Stimulated activated CD8-positive, alpha-beta memory T cell treated with anti-CD3 and anti-CD28 coated beads, Interleukin-7, amount 100 ng/mL, for 24 hours (primary cell): ENCODE measurements around the gene TMEM132D.

Source experiments
- DNase-seq: peaks from one replicate; pipeline ENCODE4 v3.0.0-alpha.2; 2020; ENCODE audit warnings: low read depth

Gene TMEM132D

DNA sequence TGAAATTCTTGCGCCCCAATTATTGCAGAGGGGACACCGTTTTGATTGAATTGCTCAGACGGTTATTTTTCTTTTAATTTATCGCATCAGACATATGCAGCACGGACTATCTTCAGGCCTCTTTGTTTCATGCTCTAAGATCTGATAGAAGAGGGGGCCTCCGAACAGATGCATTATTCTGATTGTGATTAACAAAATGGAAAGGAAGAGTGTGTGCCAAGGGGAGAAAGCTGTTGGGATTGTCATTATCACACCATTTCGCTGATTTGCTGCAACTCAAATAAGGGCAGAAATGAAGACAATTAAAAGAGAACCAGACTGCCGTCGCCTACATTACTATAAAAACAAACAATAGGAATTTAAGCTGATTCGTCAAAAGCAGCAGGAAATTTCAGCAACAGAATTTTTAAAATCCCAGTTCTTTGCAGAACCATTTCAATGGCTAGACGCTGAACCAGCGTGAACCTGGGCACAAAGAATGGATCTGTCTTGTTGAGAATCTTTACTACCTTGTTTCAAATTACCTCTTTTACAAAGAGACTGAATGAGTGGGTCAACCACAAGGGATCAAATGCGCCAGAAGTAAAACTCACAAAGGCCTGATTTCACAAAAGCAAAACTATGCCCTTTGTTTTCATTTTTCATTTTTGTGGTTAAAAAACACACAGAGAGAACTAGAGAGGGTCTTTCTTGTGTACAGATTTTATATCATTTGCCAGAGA, 30.6 kb downstream of the TMEM132D start:
- DNase-seq, result no peak

DNA sequence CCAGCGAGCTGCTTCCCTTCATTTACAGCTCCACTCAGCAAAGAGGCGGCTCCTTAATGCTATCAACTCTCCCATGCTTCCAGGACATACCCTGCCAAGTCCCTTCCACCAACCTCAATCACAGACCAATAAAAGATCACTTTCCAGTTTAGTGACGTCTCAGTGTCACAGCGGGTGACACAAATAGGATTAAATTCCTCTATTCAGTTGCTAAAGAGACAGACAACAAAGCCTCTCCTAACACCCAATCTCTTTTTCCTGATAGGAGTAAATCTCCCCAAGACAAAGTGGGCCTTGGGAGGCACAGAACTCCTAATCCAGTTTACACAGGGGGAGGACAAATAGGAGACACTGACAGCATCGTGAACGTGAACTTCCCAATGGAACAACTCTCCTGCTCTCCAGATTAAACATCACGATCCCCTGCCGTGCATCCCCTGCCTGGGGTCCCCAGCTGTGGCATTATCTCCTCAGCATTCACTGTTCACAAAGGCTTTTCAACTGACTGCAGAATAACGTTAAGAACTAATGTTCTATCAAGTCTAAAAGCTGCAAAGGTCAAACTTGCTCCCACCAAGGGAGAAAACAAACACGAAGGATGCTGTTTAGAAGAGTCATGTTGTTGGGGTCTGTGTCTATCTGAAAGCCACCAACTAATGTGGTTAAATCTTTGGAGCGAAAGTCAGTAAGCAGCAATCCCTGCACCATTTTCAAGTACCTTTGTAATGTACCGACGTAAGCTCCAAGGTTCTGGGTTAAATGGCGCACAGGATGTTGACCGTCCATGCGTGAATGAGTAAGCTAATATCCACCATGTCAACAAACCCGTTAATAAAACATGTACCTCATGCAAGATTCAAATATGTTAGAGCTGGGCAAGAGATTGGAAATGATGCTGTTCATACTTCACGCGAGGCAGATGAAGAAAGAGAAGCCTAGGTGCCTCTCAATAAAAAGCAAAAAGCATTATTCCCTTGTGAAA, 31.5 kb downstream of the TMEM132D start:
- DNase-seq, result no peak

DNA sequence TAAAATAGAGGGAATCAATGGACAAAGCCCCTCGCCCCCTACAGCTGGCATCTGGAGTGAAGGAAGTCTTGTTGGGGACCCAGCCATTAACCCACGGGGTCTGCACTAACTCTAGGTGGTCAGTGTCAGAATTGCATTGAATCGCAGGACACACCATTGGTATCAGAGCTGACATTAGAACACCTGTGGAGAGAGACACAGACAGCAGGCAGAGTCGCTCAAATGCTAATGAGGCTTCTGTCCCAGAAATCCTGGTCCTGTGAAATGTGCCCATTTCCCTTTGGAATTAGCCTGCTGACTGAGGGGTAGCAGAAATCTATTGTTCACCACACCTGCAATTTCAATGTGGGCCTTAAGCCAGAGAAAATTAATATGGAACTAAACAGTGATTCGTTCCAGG, 33.0 kb downstream of the TMEM132D start:
- DNase-seq, result no peak

DNA sequence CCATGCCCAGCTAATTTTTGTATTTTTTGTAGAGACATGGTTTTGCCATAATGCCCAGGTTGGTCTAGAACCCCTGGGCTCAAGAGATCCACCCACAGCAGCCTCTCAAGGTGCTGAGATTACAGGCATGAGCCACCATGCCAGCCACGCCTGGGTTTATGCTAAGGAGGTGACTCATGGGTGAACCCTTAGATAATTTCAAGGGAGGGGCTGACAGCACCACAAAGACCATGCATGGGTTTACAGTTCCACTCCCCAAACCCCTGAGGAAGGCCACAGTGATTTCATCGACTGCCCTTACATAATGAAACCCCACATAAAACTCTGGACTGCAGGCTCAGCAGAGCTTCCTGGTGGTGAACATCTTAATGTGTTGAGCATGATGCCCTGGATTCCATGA, 33.7 kb downstream of the TMEM132D start:
- no peak for DNase-seq

DNA sequence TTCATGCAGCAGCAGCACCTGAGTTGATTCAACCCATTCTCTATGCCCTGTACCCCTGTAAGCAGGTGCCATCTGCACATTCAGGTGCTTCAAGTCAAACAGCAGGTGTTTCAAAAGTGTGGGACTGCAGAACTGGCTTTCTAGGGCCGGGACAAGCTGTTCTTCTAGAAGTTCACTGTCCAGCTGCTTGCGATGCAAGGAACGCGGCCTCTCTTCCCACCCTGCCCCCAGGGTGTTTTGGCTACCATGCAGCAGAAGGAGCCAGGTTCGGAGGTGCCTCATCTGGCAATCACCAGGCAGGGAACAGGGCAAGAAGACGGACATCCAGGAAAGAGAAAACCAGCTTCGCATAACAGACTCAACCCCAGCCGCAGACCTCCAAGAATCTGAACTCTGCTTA, 35.2 kb downstream of the TMEM132D start:
- no peak for DNase-seq

DNA sequence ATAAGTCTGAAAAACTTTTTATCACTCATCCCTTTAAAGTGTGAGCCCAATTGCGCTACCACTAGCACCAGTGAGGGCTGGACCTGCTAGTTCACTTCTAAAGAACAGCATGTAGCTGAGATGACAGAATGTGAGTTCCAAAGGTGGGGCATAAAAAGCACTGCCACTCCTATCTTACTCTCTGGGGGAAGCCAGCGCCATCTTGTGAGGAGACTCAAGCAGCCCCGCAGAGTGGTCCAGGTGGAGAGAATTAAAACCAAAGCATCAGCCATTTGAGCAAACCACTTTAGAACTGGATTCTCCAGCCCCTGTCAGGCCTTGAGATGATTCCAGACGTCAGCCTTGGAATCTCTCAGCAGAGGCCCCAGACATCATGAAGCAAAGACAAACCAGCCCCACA, 39.9 kb downstream of the TMEM132D start:
- no peak for DNase-seq

DNA sequence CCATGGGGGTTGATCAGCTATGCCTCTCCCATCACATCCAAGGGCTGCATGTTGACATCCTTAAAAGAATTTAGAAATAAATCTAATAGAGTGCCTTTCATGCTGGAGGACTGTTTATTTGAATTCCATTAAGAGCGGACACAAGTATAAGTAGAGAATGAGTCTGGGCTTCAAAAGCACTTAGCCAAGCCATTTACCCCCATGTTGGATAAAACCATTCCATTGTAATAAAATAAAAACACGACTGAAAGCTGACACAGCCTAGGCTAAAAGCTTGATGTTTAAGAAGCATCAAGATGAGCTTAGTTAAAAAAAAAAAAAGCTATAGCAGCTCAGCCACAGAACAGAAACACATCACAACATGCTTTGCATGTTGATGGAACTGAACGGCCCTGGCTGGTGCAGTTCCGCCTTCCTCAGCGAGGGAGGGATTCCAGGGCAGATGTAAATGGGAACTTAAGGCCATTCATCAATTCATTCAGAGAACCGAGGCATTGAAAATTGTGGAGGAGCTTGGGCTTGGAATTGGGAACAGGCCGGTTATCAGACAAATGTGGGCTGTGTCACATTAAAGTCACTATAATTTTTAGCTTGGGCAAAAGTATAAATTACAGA, 41.2 kb downstream of the TMEM132D start:
- no peak for DNase-seq

DNA sequence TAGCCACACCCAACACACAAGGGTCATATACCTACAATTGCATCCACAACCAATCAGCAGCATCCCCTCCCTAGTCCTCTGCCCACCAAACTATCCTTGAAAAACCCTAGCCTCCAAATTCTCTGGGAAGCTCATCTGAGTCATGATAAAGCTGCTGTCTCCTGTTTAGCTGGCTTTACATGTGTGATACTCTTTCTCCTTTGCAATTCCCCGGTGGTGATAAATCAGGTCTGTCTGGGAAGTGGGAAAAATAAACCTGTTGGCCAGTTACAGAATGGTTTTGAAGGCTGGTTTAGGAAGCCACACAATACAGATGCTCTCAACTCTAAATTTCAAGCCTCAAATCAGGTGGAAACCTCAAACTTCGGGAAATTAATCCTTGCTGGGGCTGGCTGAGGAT, 41.9 kb downstream of the TMEM132D start:
- DNase-seq, result no peak

DNA sequence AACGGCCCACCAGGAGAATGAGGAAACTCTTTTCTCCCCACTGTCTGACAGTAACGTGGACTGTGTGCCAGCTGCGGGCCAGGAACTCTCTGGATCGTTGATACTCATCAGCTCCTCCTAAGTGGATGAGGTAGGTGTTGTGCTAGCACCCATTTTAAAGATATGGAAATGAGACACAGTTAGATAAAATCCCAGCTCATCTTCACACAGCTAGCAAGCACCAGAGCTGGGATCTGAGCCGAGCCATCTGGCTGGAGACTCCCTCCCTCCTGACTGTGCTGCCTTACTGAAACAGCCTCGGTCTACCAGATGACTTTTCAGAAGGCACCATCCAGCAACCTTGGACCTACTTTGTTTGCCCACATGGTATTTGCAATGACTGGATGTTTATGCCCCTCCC, 49.2 kb downstream of the TMEM132D start:
- no peak for DNase-seq

DNA sequence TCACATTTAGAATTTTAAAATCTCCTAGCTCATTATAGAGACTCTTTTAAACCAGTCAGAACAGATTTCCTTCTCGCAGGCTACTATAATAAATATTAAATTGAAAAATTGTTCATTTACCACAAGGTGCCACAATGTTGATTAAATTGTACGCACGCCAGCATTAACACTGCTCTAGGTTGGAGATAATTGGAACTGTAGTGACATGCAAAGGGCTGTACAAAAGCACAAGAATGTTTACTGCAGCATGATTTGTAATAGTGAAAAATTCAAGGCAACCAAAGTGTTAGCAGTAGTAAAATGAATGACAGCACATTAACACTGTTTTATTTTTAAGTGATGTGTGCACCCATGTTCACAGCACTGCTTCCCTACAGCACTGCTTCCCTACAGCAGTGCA, 52.5 kb downstream of the TMEM132D start:
- no peak for DNase-seq

DNA sequence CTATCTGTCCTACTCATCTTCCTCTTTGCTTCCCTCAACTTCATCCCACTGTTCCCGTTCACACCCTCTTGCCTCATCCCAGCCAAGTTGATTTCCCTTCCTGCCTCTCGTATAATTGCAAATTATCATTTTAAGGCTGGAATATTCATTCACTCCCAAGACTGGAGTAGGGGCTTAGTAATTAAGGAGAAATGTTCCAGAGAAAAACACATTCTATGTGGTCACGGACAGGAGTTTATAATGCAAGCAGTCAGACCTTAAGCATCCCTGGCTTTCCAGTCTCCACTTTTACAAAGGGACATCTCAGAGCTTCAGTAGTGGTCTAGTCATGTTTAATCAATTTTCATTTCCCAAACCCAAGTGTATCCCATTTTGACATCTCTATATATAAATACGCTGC, 54.9 kb downstream of the TMEM132D start:
- DNase-seq, result no peak

DNA sequence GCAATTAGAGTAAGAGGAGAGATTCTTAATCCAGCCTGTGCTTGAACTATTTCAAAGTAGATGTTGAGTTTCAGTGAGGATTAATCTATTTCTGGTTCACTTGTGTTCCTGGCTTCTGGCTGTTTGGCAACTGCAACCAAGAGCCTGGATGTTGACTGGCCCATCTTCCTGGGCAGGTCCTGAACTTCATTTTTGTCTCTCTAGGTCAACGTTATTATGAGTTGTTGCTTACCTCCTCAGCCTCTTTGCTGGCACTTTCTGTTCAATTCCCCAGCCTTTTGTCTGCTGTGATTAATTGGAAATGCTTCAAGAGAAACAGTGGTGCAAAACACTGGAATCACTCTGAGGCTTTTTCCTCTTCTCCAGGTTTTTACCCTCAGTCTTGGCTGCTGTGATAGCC, 56.8 kb downstream of the TMEM132D start:
- no peak for DNase-seq

DNA sequence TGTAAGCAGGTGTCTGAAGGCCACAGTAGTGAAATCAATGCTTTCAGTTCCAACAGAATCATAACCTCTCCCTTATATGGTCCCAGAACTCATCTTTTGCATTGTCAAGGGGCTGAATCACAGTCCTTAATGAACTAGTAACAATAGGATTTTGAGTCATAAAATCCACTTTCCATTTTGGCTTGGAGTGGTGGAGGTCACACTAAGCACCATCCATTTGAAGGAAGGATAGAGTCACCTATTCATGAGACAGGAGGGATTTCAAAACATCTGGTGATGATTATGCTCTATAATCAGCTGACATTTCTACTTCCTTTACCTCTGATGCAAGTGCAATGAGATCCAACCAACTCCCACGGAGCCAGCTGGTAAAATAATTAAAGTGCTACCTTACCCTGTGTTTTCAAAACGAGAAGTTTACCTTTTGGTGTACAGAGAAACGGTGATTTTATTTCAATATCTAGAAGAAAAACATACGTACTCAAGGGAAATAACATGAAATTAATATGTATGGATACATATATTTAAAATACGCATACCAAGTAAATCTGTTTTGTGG, 59.1 kb downstream of the TMEM132D start:
- DNase-seq, result no peak

DNA sequence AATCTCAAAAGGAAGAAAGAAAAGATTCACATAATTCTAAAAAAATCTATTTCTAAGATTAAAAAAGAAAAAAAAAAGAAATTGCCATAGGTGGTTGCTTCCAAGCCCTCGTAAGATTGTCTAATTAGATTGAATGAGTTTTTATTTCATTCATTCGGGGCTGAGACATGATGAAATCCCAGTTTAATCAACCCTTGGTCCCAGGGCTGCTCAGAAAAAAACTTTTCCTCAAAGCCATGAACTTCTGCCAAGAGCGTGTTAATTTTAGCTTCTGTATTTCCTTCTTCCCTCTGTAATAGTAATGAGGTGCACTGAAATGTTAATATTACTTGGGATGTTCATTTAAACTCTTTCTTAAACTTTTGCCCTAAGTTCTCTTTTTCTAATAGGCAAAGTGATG, 62.6 kb downstream of the TMEM132D start:
- DNase-seq, result no peak

DNA sequence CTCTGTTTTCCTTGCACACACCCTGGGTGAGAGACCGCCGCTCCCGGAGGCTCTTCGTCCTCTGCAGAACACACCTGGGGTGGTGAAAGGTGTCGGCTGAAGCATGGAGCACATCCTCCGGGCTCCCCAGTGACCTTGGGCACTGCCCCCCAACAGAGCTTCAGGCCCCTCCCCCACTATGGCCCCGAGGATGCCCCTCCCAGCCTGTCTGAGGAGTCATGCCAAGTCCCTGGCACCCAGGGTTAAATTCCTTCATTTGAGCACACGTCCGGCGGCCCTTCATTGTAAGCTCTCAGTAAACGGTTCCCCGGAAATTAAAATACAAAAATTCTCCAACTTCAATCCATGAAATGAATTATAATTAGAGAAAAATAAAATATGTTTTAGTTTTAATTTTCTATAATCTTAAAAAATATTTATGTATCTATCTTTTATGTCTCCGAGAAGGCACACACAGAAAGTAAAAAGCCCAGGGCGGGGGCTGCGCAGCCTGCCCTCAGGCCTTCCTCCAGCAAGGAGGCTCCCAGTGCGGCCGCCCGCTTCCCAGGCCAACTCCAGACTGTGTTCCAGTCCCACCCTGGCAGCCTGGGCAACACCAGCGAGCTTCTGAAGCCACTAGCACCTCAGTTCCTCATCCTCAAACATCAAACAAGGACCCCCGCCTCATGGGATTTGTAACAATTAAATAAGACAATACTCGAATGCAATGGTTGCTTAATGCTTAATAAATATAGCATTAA, 63.5 kb downstream of the TMEM132D start:
- DNase-seq, result no peak

DNA sequence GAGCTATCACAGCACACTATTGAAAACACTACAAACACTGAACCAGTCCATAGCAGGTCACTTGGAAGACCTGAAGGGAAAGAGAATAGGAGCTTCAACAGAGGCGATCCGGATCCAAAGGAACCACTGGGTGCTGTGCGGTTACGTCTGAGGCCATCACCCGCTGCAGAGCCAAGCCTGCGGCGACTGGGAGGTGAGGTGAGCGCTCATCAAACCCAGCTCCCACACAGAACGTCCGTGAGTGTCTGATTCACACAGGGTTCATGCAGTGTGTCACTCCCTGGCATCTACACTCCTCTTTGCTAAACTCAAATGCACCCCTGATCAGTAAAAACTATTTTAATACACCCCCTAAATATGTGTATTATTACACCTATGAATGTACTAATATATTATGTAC, 64.1 kb downstream of the TMEM132D start:
- DNase-seq, result no peak

DNA sequence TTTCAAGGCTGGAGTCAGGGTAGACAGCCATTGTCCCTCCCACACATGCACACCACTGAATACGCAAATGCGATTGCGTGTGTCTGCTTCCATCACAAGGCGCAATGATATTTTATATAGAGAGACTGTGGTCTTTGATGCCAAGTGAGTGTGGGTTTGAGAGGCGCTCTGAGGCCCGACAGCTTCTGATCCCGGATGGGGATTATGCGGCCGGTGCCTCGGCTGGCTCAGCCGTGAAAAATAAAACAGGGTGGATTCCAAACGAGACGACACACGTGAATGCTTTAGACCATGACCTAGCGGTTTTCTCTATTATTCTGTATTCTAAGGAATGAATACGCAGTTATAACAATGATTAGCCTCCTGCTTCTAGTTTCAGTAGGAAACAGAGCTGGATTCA, 72.5 kb downstream of the TMEM132D start:
- no peak for DNase-seq

DNA sequence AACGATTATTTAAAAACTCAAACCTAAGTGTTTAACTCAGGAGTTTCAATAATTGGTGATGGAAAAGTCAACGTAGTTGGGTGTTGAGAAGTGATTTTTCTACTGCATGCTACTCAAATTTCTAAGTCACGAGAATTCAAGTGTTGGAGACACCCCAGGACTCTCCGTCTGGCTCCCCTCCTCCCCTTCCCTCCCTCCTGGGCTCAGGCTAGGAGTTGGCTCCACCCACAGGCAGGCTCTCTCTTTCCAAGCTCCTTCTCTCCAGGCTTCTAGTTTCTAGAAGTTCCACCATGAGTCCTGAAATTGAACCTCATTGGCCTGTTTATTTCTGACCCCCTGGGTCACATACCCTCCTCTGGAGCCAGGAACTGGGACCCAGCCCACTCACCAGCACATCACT, 73.0 kb downstream of the TMEM132D start:
- no peak for DNase-seq

DNA sequence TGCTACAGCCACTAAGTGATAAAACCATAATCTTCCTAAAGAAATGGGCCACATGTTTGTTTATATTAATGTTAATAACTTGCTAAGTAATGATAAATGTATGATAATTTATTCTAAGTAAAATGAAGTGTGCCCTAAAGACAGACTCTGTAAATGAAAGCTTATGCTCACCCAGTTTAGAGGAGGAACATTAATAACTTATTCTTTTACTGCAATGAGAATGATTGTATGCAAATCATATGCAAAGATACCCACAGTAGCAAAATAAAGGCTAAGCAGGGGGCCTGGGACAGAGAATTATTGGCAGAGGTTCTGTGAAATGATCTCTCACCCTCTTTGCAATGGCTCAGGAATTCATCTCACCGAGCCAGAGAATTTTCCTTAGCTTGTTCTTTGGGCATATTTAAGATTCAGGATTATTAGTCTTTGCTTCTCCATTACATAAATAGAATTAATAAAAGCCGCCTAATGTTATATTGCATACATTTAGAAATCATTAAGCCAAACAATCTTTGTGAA, 75.9 kb downstream of the TMEM132D start:
- DNase-seq, result no peak

DNA sequence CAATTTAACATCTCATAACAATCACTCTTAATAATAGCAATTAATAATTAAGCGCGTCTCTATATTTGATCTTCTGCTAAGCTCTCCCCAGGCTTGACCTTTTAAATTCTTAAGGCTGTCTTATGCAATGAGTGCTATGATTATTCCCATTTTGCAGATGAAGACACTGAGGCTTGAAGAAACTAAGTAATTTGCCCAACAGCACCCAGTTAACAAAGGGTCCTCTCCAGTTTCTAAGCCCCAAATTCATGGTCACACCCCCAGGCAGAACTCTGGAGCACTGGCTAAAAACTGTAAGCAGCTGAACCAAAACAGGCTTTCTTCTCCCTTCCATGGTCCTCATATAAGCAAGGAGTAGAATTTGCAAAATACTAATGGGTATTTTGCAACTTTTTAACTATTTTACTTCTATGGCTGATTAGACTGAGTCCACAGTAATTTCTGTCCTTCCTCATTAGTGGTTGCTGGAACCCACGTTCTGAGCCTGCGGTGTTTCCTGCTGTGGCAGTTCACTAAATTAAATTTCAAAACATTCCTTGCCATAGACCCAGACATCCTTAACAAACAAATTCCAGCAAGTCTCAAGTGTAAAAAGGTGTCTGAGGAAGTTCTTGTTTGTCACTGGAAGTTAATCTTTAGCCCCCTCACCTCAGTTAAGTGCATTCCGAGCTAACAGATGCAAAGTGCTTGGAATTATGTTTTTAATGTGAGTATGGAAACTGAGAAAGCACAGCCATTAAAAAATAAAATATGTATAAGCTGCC, 76.5 kb downstream of the TMEM132D start:
- no peak for DNase-seq

DNA sequence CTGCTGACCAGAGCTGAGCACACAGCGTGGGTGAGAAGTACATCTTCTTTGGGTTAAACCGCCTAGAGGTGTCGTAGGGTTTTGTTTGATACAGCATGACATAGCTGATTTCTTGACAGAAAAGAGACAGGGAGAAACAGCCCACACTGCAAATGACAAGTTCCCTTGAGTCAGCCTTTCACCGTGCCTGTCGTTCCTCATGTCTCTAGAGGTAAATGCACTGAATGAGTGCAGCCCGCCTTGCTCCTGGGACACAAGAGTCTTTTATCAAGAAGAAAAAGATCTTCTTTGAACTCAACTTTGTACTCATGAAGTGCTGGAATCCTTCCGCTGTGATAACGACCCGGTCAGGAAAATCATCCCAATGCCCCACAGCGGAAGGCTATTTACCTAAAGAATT, 77.6 kb downstream of the TMEM132D start:
- DNase-seq, result no peak
